ENCODE measurements around the gene SMC2. TPM values are rescaled to one million over a fixed set of nuclear protein-coding genes. Genes with fewer than 3 reads are reported as not detected.

The SMC2 gene
- total RNA-seq, 1 donor: 6.9 TPM

- no peak for DNase-seq (ENCODE audit: insufficient read length, low spot score, missing footprints)
- H3K4me1 ChIP-seq (ENCODE audit: insufficient read depth, low read length): peaks cover 34% of the 10 kb centered on the region
- no peak overlapping the region for H2AFZ ChIP-seq (ENCODE audit: low read length)
- H3K4me3 ChIP-seq (ENCODE audit: insufficient read depth, low read length): no peak overlapping the region
- H3K9me3 ChIP-seq (ENCODE audit: low read depth, low read length): no peaks in the 10 kb centered on the region
- H4K20me1 ChIP-seq (ENCODE audit: insufficient read depth, low read length): no peaks in the 10 kb centered on the region
- no peaks in the 10 kb centered on the region for H3K27me3 ChIP-seq (ENCODE audit: insufficient read depth, low read length)
- no peak overlapping the region for H3K27ac ChIP-seq (ENCODE audit: low read depth, low read length)
- H3K79me2 ChIP-seq (ENCODE audit: insufficient read depth, low read length): no peaks in the 10 kb centered on the region
- no peaks in the 10 kb centered on the region for H3K36me3 ChIP-seq (ENCODE audit: insufficient read depth, low read length)
- no peak overlapping the region for H3K4me2 ChIP-seq (ENCODE audit: insufficient read depth, low read length)
- TF ChIP-seq, protein P1, sequence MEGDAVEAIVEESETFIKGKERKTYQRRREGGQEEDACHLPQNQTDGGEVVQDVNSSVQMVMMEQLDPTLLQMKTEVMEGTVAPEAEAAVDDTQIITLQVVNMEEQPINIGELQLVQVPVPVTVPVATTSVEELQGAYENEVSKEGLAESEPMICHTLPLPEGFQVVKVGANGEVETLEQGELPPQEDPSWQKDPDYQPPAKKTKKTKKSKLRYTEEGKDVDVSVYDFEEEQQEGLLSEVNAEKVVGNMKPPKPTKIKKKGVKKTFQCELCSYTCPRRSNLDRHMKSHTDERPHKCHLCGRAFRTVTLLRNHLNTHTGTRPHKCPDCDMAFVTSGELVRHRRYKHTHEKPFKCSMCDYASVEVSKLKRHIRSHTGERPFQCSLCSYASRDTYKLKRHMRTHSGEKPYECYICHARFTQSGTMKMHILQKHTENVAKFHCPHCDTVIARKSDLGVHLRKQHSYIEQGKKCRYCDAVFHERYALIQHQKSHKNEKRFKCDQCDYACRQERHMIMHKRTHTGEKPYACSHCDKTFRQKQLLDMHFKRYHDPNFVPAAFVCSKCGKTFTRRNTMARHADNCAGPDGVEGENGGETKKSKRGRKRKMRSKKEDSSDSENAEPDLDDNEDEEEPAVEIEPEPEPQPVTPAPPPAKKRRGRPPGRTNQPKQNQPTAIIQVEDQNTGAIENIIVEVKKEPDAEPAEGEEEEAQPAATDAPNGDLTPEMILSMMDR (IDR thresholded peaks at IDR 0.05; ENCODE audit: extremely low read depth, low read depth, low read length): no peak
These were observed 15.5 kb upstream of the SMC2 start for GRCh38 chr9:104078596-104078995.

DNA sequence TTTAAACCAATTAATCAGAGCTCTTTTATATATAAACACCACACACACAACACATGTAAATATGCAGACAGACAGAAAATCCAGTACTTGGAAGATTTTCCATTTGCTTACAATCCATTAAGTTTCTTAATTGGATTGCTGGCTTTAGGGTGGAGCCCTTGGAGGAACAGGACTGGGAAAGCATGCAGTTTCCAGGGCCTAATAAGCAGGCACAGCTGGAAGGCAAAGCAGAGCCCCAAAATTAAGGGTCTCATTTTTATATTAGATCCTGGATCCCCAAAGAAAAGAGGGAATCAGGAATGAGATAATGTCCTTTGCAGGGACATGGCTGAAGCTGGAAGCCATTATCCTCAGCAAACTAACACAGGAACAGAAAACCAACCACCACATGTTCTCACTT is 13.1 kb upstream of the SMC2 start:
- Histone ChIP-seq H4K20me1 (ENCODE audit: insufficient read depth, low read length) (no peaks in the 10 kb centered on the region), H3K4me1 (ENCODE audit: insufficient read depth, low read length) (peaks cover 10% of the 10 kb centered on the region), H3K79me2 (ENCODE audit: insufficient read depth, low read length) (no peaks in the 10 kb centered on the region), H2AFZ (ENCODE audit: low read length) (no peak overlapping the region), H3K27ac (ENCODE audit: low read depth, low read length) (no peak overlapping the region), H3K36me3 (ENCODE audit: insufficient read depth, low read length) (no peaks in the 10 kb centered on the region), H3K27me3 (ENCODE audit: insufficient read depth, low read length) (no peaks in the 10 kb centered on the region), H3K4me3 (ENCODE audit: insufficient read depth, low read length) (no peak overlapping the region), H3K4me2 (ENCODE audit: insufficient read depth, low read length) (no peak overlapping the region), H3K9me3 (ENCODE audit: low read depth, low read length) (no peaks in the 10 kb centered on the region)
- DNase-seq (ENCODE audit: insufficient read length, low spot score, missing footprints): no peak
- TF ChIP-seq, protein P1 (IDR thresholded peaks at IDR 0.05; ENCODE audit: extremely low read depth, low read depth, low read length): no peak

DNA sequence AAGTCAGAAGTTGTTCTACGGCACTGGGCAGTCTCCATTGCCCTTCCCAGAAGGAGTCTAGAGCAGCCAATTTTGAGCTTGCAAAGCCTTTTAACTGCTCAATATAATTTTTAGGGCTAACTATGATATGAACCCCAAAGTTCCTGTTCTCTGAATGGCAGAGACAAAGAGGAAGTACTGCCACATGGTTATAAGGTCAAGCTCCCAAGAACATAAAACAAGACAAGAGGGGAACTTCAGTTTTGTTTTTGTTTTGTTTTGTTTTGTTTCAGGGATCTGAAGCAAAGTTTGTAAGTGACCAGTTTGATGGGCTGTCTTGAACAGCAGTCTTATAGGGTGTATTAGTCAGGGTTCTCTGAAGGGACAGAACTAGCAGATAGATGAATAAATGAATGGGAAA is 11.9 kb upstream of the SMC2 start:
- Histone ChIP-seq H3K27ac (ENCODE audit: low read depth, low read length) (no peak overlapping the region), H3K4me2 (ENCODE audit: insufficient read depth, low read length) (no peak overlapping the region), H3K79me2 (ENCODE audit: insufficient read depth, low read length) (no peaks in the 10 kb centered on the region), H3K36me3 (ENCODE audit: insufficient read depth, low read length) (no peaks in the 10 kb centered on the region), H3K9me3 (ENCODE audit: low read depth, low read length) (no peaks in the 10 kb centered on the region), H3K27me3 (ENCODE audit: insufficient read depth, low read length) (no peaks in the 10 kb centered on the region), H2AFZ (ENCODE audit: low read length) (no peak overlapping the region), H3K4me1 (ENCODE audit: insufficient read depth, low read length) (no peaks in the 10 kb centered on the region), H4K20me1 (ENCODE audit: insufficient read depth, low read length) (no peaks in the 10 kb centered on the region), H3K4me3 (ENCODE audit: insufficient read depth, low read length) (no peak overlapping the region)
- DNase-seq (ENCODE audit: insufficient read length, low spot score, missing footprints): no peak
- TF ChIP-seq, protein P1 (IDR thresholded peaks at IDR 0.05; ENCODE audit: extremely low read depth, low read depth, low read length): no peak

DNA sequence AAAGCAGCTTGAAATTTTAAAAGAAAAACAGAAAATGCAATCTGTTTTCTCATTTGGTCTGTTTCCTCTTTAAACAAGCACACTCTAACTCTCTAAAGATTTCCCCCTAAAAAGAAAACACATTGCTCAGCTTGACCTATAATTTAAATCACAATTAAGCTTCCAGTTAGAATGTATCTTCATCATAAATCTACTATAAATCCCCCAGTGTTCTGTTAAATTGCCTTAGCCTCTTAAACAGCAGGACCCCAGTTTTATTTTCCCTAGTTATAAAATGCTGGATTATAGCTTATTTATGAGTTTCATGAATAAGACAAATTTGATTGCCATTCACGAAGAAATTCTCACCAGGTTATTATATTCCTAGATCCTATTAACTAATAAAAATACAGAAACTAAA is 8.6 kb upstream of the SMC2 start:
- H2AFZ ChIP-seq (ENCODE audit: low read length): no peak overlapping the region
- H3K4me1 ChIP-seq (ENCODE audit: insufficient read depth, low read length): no peaks in the 10 kb centered on the region
- TF ChIP-seq, protein P1 (IDR thresholded peaks at IDR 0.05; ENCODE audit: extremely low read depth, low read depth, low read length): no peak
- H3K4me2 ChIP-seq (ENCODE audit: insufficient read depth, low read length): no peak overlapping the region
- H3K27ac ChIP-seq (ENCODE audit: low read depth, low read length): no peak overlapping the region
- no peaks in the 10 kb centered on the region for H3K79me2 ChIP-seq (ENCODE audit: insufficient read depth, low read length)
- H4K20me1 ChIP-seq (ENCODE audit: insufficient read depth, low read length): no peaks in the 10 kb centered on the region
- no peaks in the 10 kb centered on the region for H3K36me3 ChIP-seq (ENCODE audit: insufficient read depth, low read length)
- no peak overlapping the region for H3K4me3 ChIP-seq (ENCODE audit: insufficient read depth, low read length)
- H3K27me3 ChIP-seq (ENCODE audit: insufficient read depth, low read length): no peaks in the 10 kb centered on the region
- H3K9me3 ChIP-seq (ENCODE audit: low read depth, low read length): no peaks in the 10 kb centered on the region
- no peak for DNase-seq (ENCODE audit: insufficient read length, low spot score, missing footprints)
